ENCODE data around the gene ACAD11. TPM values are rescaled to one million over a fixed set of nuclear protein-coding genes. Genes with fewer than 3 reads are reported as not detected.

The ACAD11 gene
- total and polyA plus RNA-seq, 8 donors, result 12.6 to 43.7 (median 32.7) TPM

DNA sequence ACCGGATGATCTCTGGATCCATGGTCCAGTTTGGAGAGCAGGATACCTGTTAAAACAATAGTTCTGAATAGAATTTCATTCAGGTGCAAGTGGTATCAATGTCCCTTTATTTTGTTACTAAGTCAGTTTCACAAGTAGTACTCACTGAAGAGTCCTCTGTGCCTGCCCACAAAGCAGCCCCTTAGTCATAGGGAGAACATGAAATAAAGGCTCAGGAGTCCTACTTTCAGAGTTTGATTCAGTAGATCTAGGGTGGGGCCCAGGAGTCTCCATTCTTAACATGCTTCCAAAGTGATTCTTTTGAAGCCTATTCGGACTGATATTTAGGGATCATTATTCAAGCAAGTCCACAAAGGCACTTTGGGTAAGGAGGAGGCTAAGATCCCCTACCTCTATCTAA is 142.3 kb downstream of the ACAD11 start:
- Histone ChIP-seq H3K4me3 (no peak overlapping the region), H3K27ac (no peak overlapping the region), H3K9me3 (no peaks in the 10 kb centered on the region), H3K4me1 (no peaks in the 10 kb centered on the region), H3K36me3 (peaks cover 0 to 90% of the 10 kb centered on the region in 2 donors), H3K27me3 (no peaks in the 10 kb centered on the region)
- TF ChIP-seq, protein P1, sequence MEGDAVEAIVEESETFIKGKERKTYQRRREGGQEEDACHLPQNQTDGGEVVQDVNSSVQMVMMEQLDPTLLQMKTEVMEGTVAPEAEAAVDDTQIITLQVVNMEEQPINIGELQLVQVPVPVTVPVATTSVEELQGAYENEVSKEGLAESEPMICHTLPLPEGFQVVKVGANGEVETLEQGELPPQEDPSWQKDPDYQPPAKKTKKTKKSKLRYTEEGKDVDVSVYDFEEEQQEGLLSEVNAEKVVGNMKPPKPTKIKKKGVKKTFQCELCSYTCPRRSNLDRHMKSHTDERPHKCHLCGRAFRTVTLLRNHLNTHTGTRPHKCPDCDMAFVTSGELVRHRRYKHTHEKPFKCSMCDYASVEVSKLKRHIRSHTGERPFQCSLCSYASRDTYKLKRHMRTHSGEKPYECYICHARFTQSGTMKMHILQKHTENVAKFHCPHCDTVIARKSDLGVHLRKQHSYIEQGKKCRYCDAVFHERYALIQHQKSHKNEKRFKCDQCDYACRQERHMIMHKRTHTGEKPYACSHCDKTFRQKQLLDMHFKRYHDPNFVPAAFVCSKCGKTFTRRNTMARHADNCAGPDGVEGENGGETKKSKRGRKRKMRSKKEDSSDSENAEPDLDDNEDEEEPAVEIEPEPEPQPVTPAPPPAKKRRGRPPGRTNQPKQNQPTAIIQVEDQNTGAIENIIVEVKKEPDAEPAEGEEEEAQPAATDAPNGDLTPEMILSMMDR (IDR thresholded peaks at IDR 0.05), result no peak
- intact Hi-C loops (cut with DNase I), result no loop called here
- no peak for ATAC-seq
- DNase-seq, result no peak

DNA sequence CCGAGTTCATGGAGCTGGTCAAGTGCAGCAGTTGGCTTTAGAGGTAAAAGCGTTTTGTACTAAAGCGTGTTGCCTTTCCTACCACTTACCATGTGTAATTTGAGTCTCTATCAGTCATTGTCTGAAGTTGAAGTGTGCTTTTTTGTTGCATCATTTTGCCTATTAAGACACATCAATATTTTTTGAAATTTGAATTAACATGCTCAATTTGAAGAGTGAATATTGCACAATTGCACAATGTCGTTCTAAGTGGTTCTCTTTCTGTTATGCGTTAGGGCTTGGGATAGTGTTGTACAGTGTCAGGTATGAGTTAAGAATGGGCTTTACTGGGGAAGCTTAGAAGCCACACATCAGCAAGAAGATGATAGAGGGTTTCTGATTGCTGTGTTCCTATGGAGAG is 146.6 kb downstream of the ACAD11 start:
- Histone ChIP-seq H3K4me1 (no peaks in the 10 kb centered on the region), H3K27me3 (no peaks in the 10 kb centered on the region), H3K4me3 (no peak overlapping the region), H3K27ac (no peak overlapping the region), H3K36me3 (peaks cover 0 to 93% of the 10 kb centered on the region in 2 donors), H3K9me3 (no peaks in the 10 kb centered on the region)
- no peak for DNase-seq
- no peak for ATAC-seq
- TF ChIP-seq, protein P1 (IDR thresholded peaks at IDR 0.05), result no peak
- intact Hi-C loops (cut with DNase I), result no loop called here

DNA sequence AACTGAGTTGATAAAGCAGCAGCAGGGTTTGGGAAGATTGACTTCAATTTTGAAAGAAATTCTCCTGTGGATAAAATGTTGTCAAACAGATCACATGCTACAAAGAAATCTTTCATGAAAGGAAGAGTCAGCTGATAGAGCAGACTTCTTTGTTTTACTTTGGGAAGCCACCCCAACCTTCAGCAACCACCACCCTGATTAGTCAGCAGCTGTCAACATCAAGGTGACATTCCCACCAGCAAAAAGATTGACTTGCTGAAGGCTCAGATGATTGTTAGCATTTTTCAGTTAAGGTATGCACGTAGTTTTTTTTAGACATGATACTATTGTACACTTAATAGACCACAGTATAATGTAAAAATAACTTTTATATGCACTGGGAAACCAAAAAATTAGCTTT is 150.1 kb downstream of the ACAD11 start:
- no peak for DNase-seq
- Histone ChIP-seq H3K9me3 (no peaks in the 10 kb centered on the region), H3K27me3 (no peaks in the 10 kb centered on the region), H3K4me3 (no peak overlapping the region), H3K4me1 (no peaks in the 10 kb centered on the region), H3K27ac (no peak overlapping the region), H3K36me3 (peaks cover 0 to 93% of the 10 kb centered on the region in 2 donors)
- no peak for ATAC-seq
- TF ChIP-seq, protein P1 (IDR thresholded peaks at IDR 0.05), result no peak
- intact Hi-C loops (cut with DNase I), result no loop called here

DNA sequence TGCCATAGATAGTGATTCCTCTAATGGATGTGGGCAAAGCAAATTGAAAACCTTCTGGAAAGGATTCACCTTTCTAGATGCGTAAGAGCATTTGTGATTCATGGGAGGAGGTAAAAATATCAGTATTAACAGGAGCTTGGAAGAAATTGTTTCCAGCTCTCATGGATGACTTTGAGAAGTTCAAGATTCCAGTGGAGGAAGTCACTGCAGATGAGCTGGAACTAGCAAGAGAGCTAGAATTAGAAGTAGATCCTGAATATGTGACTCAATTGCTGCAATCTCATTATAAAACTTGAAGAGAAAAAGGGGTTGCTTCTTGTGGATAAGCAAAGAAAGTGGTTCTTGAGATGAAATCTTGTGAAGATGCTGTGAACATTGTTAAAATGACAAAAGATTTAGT is 150.5 kb downstream of the ACAD11 start:
- H3K36me3 ChIP-seq, result peaks cover 0 to 93% of the 10 kb centered on the region in 2 donors
- H3K4me3 ChIP-seq, result no peak overlapping the region
- H3K27me3 ChIP-seq, result no peaks in the 10 kb centered on the region
- H3K27ac ChIP-seq, result no peak overlapping the region
- DNase-seq (no peak), ATAC-seq (no peak)
- no peaks in the 10 kb centered on the region for H3K9me3 ChIP-seq
- intact Hi-C loops (cut with DNase I), result no loop called here
- TF ChIP-seq, protein P1 (IDR thresholded peaks at IDR 0.05), result no peak
- H3K4me1 ChIP-seq, result no peaks in the 10 kb centered on the region

Other genes starting within 250 kb of the ACAD11 start
- 10 to 100 TPM; 41.2 to 54.6 TPM for gene DNAJC13, start 242.3 kb downstream of the ACAD11 start, total RNA-seq
- gene DNAJC13, start 242.3 kb downstream of the ACAD11 start, polyA plus RNA-seq (ENCODE audit: insufficient read length in 6 of 6), result 10 to 100 TPM; 46.6 to 64.0 (median 55.8) TPM
- gene ACKR4, start 62.5 kb downstream of the ACAD11 start, total RNA-seq, result 1 to 10 TPM; 4.8 to 6.9 TPM
- gene ACKR4, start 62.5 kb downstream of the ACAD11 start, polyA plus RNA-seq (ENCODE audit: insufficient read length in 6 of 6), result 1 to 10 TPM; 1.3 to 3.0 (median 2.1) TPM
- 10 to 100 TPM; 34.1 to 41.5 TPM for gene UBA5, start 520 bp upstream of the ACAD11 start, total RNA-seq
- 10 to 100 TPM; 66.1 to 89.3 (median 80.1) TPM for gene UBA5, start 520 bp upstream of the ACAD11 start, polyA plus RNA-seq (ENCODE audit: insufficient read length in 6 of 6)
- gene NPHP3, start 62.6 kb upstream of the ACAD11 start, total RNA-seq, result 10 to 100 TPM; 20.6 to 22.7 TPM
- 100 to 1,000 TPM in 2 of 6 donors, 10 to 100 TPM in 4; 77.0 to 110 (median 88.3) TPM for gene NPHP3, start 62.6 kb upstream of the ACAD11 start, polyA plus RNA-seq (ENCODE audit: insufficient read length in 6 of 6)

Data from left lung (tissue), 10 donors.